Measurements from ENCODE around the gene CFL2. TPM values are rescaled to one million over a fixed set of nuclear protein-coding genes. Genes with fewer than 3 reads are reported as not detected.

Gene CFL2
- total and polyA plus RNA-seq, 2 of the 13 experiments (the other 11 are each of a cell fraction or from before 2014, with no cell fraction given) = 114 to 158 TPM

GRCh38 chr14:34714320-34715126 is at the start of gene CFL2 (continued):
- TF ChIP-seq TFDP2 (CRISPR knock-in tag; IDR thresholded peaks at IDR 0.05) (no peak), ZNF331 (CRISPR knock-in tag; IDR thresholded peaks at IDR 0.05) (peak; percentile 83), GPBP1L1 (CRISPR knock-in tag; IDR thresholded peaks at IDR 0.05) (no peak), ZSCAN9 (CRISPR knock-in tag; IDR thresholded peaks at IDR 0.05; ENCODE audit: borderline replicate concordance) (peak; percentile 61; the same call in 1 of the 2 replicates), ZNF20 (CRISPR knock-in tag; IDR thresholded peaks at IDR 0.05) (peak; percentile 17; the same call in 1 of the 2 replicates), SIN3A (IDR thresholded peaks at IDR 0.05; ENCODE audit: borderline replicate concordance, low read depth, low read length) (peak; percentile 46; the same call in 1 of the 2 replicates), ZBTB4 (CRISPR knock-in tag; IDR thresholded peaks at IDR 0.05; ENCODE audit: borderline replicate concordance) (peak; percentile 78; the same call in 1 of the 2 replicates), ZNF816 (CRISPR knock-in tag; IDR thresholded peaks at IDR 0.05; ENCODE audit: borderline replicate concordance) (peak; percentile 98), AHR (CRISPR knock-in tag; IDR thresholded peaks at IDR 0.05) (peak; percentile 88; the same call in 1 of the 2 replicates), HBP1 (CRISPR knock-in tag; IDR thresholded peaks at IDR 0.05; ENCODE audit: low read depth) (peak; percentile 95), FOXO1 (CRISPR knock-in tag; IDR thresholded peaks at IDR 0.05) (peak; percentile 72), DBP (CRISPR knock-in tag; IDR thresholded peaks at IDR 0.05; ENCODE audit: not compliant biosample characterization) (no peak), IRF9 (CRISPR knock-in tag; IDR thresholded peaks at IDR 0.05; ENCODE audit: borderline replicate concordance) (peak; percentile 99), SIN3B (IDR thresholded peaks at IDR 0.05; ENCODE audit: low read length) (0 out of 2 replicates have a peak, but pooled peaks have one; percentile 29), DMAP1 (CRISPR knock-in tag; IDR thresholded peaks at IDR 0.05) (peak; percentile 90; the same call in 1 of the 2 replicates), JDP2 (CRISPR knock-in tag; IDR thresholded peaks at IDR 0.05; ENCODE audit: borderline replicate concordance) (peak; percentile 47; the same call in 1 of the 2 replicates)

Data from HepG2 (cell line).